ENCODE results near the gene GALNTL6. TPM values are rescaled to one million over a fixed set of nuclear protein-coding genes. Genes with fewer than 3 reads are reported as not detected.

GALNTL6 gene
- total RNA-seq, 1 experiment from 2014 or later: not detected

- no peak overlapping the region for H3K27ac ChIP-seq (ENCODE audit: low read depth, low read length)
- H3K27me3 ChIP-seq (ENCODE audit: insufficient read depth, low read length): no peaks in the 10 kb centered on the region
- ChIA-PET RAD21 (ENCODE audit: low non-redundant PET in 1 of 2, low total read pairs in 2 of 2, uncharacterized antibody in 2 of 2, unreplicated experiment in 2 of 2) (no interaction called here), CTCF (no interaction called here), POLR2A (no interaction called here)
- no peaks in the 10 kb centered on the region for H3K79me2 ChIP-seq (ENCODE audit: insufficient read depth, low read length)
- no peak for ATAC-seq
- no peak overlapping the region for H2AFZ ChIP-seq (ENCODE audit: low read depth, low read length, poor library complexity, severe bottlenecking)
- H3K36me3 ChIP-seq (ENCODE audit: control insufficient read depth in 1 of 2, insufficient read depth in 2 of 2, low read length in 2 of 2): no peaks in the 10 kb centered on the region
- no TSS peak for BruUV-seq (replicated peaks)
- no peaks in the 10 kb centered on the region for H3K4me1 ChIP-seq (ENCODE audit: control insufficient read depth in 1 of 2, insufficient read depth in 2 of 2, low read length in 2 of 2)
- no peaks in the 10 kb centered on the region for H4K20me1 ChIP-seq (ENCODE audit: insufficient read depth)
- no peaks in the 10 kb centered on the region for H3K9me3 ChIP-seq (ENCODE audit: control insufficient read depth in 1 of 2, insufficient read depth in 1 of 2, low read depth in 1 of 2, low read length in 2 of 2)
- TF ChIP-seq, protein P1, sequence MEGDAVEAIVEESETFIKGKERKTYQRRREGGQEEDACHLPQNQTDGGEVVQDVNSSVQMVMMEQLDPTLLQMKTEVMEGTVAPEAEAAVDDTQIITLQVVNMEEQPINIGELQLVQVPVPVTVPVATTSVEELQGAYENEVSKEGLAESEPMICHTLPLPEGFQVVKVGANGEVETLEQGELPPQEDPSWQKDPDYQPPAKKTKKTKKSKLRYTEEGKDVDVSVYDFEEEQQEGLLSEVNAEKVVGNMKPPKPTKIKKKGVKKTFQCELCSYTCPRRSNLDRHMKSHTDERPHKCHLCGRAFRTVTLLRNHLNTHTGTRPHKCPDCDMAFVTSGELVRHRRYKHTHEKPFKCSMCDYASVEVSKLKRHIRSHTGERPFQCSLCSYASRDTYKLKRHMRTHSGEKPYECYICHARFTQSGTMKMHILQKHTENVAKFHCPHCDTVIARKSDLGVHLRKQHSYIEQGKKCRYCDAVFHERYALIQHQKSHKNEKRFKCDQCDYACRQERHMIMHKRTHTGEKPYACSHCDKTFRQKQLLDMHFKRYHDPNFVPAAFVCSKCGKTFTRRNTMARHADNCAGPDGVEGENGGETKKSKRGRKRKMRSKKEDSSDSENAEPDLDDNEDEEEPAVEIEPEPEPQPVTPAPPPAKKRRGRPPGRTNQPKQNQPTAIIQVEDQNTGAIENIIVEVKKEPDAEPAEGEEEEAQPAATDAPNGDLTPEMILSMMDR (IDR thresholded peaks at IDR 0.05 in 2 of 3, conservative IDR thresholded peaks at IDR 0.05 in 1 of 3; ENCODE audit: borderline replicate concordance in 1 of 3, insufficient read depth in 1 of 3, low read depth in 2 of 3, low read length in 2 of 3): 0 out of 6 replicates have a peak, but pooled peaks of 1 of the 3 experiments have one; percentile 9
- TF ChIP-seq, protein P2, sequence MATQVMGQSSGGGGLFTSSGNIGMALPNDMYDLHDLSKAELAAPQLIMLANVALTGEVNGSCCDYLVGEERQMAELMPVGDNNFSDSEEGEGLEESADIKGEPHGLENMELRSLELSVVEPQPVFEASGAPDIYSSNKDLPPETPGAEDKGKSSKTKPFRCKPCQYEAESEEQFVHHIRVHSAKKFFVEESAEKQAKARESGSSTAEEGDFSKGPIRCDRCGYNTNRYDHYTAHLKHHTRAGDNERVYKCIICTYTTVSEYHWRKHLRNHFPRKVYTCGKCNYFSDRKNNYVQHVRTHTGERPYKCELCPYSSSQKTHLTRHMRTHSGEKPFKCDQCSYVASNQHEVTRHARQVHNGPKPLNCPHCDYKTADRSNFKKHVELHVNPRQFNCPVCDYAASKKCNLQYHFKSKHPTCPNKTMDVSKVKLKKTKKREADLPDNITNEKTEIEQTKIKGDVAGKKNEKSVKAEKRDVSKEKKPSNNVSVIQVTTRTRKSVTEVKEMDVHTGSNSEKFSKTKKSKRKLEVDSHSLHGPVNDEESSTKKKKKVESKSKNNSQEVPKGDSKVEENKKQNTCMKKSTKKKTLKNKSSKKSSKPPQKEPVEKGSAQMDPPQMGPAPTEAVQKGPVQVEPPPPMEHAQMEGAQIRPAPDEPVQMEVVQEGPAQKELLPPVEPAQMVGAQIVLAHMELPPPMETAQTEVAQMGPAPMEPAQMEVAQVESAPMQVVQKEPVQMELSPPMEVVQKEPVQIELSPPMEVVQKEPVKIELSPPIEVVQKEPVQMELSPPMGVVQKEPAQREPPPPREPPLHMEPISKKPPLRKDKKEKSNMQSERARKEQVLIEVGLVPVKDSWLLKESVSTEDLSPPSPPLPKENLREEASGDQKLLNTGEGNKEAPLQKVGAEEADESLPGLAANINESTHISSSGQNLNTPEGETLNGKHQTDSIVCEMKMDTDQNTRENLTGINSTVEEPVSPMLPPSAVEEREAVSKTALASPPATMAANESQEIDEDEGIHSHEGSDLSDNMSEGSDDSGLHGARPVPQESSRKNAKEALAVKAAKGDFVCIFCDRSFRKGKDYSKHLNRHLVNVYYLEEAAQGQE (IDR thresholded peaks at IDR 0.05; ENCODE audit: low read depth): no peak
- no peak for DNase-seq (ENCODE audit: low read depth, low spot score)
- H3K4me3 ChIP-seq (replicated peaks in 1 of 2; ENCODE audit: low read depth in 1 of 2, low read length in 2 of 2): no peak overlapping the region
- H3K9me2 ChIP-seq (ENCODE audit: insufficient read depth): no peaks in the 10 kb centered on the region
- H3K9ac ChIP-seq (ENCODE audit: low read length): no peak overlapping the region
- H3K4me2 ChIP-seq (ENCODE audit: low read length): no peak overlapping the region
- intact Hi-C loops (cut with micrococcal nuclease): no loop called here
These were observed 18.7 kb upstream of the GALNTL6 start for GRCh38 chr4:171794528-171794927.

GRCh38 chr4:171809854-171810253 is 3.4 kb upstream of the GALNTL6 start:
- DNase-seq (ENCODE audit: low read depth, low spot score) (no peak), ATAC-seq (no peak)
- Histone ChIP-seq H3K4me1 (ENCODE audit: control insufficient read depth in 1 of 2, insufficient read depth in 2 of 2, low read length in 2 of 2) (no peaks in the 10 kb centered on the region), H4K20me1 (ENCODE audit: insufficient read depth) (no peaks in the 10 kb centered on the region; the same call in 1 of the 2 replicates), H3K79me2 (ENCODE audit: insufficient read depth, low read length) (no peaks in the 10 kb centered on the region), H2AFZ (ENCODE audit: low read depth, low read length, poor library complexity, severe bottlenecking) (no peak overlapping the region), H3K4me2 (ENCODE audit: low read length) (no peak overlapping the region), H3K9me2 (ENCODE audit: insufficient read depth) (no peaks in the 10 kb centered on the region; the same call in 1 of the 2 replicates), H3K9me3 (ENCODE audit: control insufficient read depth in 1 of 2, insufficient read depth in 1 of 2, low read depth in 1 of 2, low read length in 2 of 2) (no peaks in the 10 kb centered on the region), H3K9ac (ENCODE audit: low read length) (no peak overlapping the region), H3K27ac (ENCODE audit: low read depth, low read length) (no peak overlapping the region), H3K27me3 (ENCODE audit: insufficient read depth, low read length) (no peaks in the 10 kb centered on the region), H3K4me3 (replicated peaks in 1 of 2; ENCODE audit: low read depth in 1 of 2, low read length in 2 of 2) (no peak overlapping the region), H3K36me3 (ENCODE audit: control insufficient read depth in 1 of 2, insufficient read depth in 2 of 2, low read length in 2 of 2) (no peaks in the 10 kb centered on the region)
- RAD21 ChIA-PET (ENCODE audit: low non-redundant PET in 1 of 2, low total read pairs in 2 of 2, uncharacterized antibody in 2 of 2, unreplicated experiment in 2 of 2): no interaction called here
- POLR2A ChIA-PET: no interaction called here
- no TSS peak for BruUV-seq (replicated peaks)
- intact Hi-C loops (cut with micrococcal nuclease): no loop called here
- CTCF ChIA-PET: no interaction called here
- TF ChIP-seq CBX3 (IDR thresholded peaks at IDR 0.05; ENCODE audit: low read depth) (no peak), CEBPB (IDR thresholded peaks at IDR 0.05; ENCODE audit: low read depth) (no peak), ZNF274 (IDR thresholded peaks at IDR 0.05; ENCODE audit: low read depth, low read length) (no peak), JUND (IDR thresholded peaks at IDR 0.05) (no peak), FOSL1 (IDR thresholded peaks at IDR 0.05; ENCODE audit: low read depth) (no peak), SP1 (IDR thresholded peaks at IDR 0.05; ENCODE audit: low read depth) (no peak), TCF7L2 (IDR thresholded peaks at IDR 0.05; ENCODE audit: borderline replicate concordance, extremely low read depth, insufficient read depth, insufficient read length) (no peak), RAD21 (IDR thresholded peaks at IDR 0.05; ENCODE audit: low read depth) (no peak), MAX (IDR thresholded peaks at IDR 0.05) (no peak), ZFX (IDR thresholded peaks at IDR 0.05) (no peak)
- TF ChIP-seq, protein P2 (IDR thresholded peaks at IDR 0.05; ENCODE audit: low read depth): no peak
